ENCODE results near the gene UBE2G2.

DNA sequence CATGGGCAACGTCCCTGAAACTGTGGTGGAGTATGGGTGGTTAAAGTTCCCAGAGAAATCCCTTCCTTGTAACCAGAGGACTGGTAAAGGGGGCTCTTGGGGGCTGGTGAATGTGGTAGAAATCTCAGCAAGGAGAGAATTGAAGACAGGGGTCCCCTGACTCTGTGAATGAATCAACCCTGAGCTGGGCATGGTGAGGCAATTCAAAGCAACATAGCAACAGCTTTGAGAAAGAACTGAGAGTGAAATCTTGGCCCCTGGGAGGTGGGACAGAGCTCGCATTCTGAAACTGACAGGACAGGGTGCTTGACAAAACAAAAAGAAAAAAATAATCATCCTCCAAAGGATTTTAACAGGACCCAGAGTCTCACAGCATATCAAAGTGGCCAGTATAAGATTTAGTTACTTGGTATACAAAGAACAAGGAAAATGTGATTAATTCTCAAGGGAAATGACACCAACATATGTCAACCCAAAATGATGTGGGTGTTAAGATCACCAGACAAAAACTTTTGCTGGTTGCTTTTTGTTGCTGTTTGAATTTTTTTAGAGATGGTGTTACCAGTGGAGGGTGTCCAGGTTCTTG lies 28.0 kb upstream of the UBE2G2 start:
- TF ChIP-seq, protein P1, sequence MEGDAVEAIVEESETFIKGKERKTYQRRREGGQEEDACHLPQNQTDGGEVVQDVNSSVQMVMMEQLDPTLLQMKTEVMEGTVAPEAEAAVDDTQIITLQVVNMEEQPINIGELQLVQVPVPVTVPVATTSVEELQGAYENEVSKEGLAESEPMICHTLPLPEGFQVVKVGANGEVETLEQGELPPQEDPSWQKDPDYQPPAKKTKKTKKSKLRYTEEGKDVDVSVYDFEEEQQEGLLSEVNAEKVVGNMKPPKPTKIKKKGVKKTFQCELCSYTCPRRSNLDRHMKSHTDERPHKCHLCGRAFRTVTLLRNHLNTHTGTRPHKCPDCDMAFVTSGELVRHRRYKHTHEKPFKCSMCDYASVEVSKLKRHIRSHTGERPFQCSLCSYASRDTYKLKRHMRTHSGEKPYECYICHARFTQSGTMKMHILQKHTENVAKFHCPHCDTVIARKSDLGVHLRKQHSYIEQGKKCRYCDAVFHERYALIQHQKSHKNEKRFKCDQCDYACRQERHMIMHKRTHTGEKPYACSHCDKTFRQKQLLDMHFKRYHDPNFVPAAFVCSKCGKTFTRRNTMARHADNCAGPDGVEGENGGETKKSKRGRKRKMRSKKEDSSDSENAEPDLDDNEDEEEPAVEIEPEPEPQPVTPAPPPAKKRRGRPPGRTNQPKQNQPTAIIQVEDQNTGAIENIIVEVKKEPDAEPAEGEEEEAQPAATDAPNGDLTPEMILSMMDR (IDR thresholded peaks at IDR 0.05 in 8 of 11, conservative IDR thresholded peaks at IDR 0.05 in 3 of 11) = no peak
- no peak for TF ChIP-seq POLR2A (IDR thresholded peaks at IDR 0.05)

All from spleen (tissue), 7 donors.